ENCODE measurements around the gene CDC25B. TPM values are rescaled to one million over a fixed set of nuclear protein-coding genes. Genes with fewer than 3 reads are reported as not detected.

The CDC25B gene
- total and polyA plus RNA-seq, 2 of the 13 experiments (the other 11 are each of a cell fraction or from before 2014, with no cell fraction given): 14.5 to 19.4 TPM

DNA sequence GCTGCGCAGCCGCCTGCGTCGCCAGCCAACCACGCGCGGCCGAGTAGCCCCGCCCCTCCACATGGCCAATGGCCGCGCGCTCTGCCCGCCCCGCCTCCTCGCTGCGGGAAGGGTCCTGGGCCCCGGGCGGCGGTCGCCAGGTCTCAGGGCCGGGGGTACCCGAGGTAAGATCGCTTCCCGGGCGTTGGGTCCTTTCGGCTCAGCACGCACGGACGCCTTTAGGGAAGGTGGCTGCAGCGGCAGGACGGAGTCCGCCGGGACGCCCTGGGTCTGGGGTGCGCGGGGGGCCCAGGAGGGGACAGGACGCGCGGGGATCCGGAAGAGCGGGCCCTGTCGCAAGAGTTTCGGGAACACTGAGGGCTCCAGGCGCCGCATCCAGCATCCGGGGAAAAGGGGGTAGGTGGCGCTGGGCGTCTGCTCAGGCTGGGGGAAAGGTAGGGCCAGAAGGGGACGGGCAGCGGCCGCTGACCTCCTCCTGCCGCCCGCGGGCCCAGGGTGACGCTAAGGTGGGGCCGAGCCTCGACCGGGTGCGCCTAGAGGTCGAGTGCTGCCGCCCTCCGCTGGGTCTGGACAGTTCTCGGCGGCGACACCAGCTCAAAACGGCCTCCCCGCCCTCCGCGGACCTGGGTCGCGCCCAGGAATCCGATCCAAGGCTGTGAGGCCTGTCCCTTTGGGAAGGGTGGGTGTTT lies 50.8 kb downstream of the CDC25B start, which contains the start of gene MAVS (continued):
- TF ChIP-seq, protein P1, sequence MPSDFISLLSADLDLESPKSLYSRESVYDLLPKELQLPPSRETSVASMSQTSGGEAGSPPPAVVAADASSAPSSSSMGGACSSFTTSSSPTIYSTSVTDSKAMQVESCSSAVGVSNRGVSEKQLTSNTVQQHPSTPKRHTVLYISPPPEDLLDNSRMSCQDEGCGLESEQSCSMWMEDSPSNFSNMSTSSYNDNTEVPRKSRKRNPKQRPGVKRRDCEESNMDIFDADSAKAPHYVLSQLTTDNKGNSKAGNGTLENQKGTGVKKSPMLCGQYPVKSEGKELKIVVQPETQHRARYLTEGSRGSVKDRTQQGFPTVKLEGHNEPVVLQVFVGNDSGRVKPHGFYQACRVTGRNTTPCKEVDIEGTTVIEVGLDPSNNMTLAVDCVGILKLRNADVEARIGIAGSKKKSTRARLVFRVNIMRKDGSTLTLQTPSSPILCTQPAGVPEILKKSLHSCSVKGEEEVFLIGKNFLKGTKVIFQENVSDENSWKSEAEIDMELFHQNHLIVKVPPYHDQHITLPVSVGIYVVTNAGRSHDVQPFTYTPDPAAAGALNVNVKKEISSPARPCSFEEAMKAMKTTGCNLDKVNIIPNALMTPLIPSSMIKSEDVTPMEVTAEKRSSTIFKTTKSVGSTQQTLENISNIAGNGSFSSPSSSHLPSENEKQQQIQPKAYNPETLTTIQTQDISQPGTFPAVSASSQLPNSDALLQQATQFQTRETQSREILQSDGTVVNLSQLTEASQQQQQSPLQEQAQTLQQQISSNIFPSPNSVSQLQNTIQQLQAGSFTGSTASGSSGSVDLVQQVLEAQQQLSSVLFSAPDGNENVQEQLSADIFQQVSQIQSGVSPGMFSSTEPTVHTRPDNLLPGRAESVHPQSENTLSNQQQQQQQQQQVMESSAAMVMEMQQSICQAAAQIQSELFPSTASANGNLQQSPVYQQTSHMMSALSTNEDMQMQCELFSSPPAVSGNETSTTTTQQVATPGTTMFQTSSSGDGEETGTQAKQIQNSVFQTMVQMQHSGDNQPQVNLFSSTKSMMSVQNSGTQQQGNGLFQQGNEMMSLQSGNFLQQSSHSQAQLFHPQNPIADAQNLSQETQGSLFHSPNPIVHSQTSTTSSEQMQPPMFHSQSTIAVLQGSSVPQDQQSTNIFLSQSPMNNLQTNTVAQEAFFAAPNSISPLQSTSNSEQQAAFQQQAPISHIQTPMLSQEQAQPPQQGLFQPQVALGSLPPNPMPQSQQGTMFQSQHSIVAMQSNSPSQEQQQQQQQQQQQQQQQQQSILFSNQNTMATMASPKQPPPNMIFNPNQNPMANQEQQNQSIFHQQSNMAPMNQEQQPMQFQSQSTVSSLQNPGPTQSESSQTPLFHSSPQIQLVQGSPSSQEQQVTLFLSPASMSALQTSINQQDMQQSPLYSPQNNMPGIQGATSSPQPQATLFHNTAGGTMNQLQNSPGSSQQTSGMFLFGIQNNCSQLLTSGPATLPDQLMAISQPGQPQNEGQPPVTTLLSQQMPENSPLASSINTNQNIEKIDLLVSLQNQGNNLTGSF (CRISPR knock-in tag; IDR thresholded peaks at IDR 0.05): peak; percentile 45
- TF ChIP-seq FOXJ3 (CRISPR knock-in tag; IDR thresholded peaks at IDR 0.05; ENCODE audit: borderline replicate concordance) (no peak), ZBTB7B (CRISPR knock-in tag; IDR thresholded peaks at IDR 0.05) (peak; percentile 93), RAD51 (IDR thresholded peaks at IDR 0.05; ENCODE audit: borderline replicate concordance) (no peak), ZBTB3 (CRISPR knock-in tag; IDR thresholded peaks at IDR 0.05; ENCODE audit: borderline replicate concordance, low read depth) (no peak; the same call in 1 of the 2 replicates), KDM5B (CRISPR knock-in tag; IDR thresholded peaks at IDR 0.05; ENCODE audit: borderline replicate concordance) (peak; percentile 95)
- TF ChIP-seq, protein P2, sequence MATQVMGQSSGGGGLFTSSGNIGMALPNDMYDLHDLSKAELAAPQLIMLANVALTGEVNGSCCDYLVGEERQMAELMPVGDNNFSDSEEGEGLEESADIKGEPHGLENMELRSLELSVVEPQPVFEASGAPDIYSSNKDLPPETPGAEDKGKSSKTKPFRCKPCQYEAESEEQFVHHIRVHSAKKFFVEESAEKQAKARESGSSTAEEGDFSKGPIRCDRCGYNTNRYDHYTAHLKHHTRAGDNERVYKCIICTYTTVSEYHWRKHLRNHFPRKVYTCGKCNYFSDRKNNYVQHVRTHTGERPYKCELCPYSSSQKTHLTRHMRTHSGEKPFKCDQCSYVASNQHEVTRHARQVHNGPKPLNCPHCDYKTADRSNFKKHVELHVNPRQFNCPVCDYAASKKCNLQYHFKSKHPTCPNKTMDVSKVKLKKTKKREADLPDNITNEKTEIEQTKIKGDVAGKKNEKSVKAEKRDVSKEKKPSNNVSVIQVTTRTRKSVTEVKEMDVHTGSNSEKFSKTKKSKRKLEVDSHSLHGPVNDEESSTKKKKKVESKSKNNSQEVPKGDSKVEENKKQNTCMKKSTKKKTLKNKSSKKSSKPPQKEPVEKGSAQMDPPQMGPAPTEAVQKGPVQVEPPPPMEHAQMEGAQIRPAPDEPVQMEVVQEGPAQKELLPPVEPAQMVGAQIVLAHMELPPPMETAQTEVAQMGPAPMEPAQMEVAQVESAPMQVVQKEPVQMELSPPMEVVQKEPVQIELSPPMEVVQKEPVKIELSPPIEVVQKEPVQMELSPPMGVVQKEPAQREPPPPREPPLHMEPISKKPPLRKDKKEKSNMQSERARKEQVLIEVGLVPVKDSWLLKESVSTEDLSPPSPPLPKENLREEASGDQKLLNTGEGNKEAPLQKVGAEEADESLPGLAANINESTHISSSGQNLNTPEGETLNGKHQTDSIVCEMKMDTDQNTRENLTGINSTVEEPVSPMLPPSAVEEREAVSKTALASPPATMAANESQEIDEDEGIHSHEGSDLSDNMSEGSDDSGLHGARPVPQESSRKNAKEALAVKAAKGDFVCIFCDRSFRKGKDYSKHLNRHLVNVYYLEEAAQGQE (IDR thresholded peaks at IDR 0.05; ENCODE audit: borderline replicate concordance in 1 of 2, low read depth in 1 of 2, low read length in 2 of 2): peak in 1 of 2 experiments; percentile 71; a peak in 2 of 4 replicates
- TF ChIP-seq, protein P3, sequence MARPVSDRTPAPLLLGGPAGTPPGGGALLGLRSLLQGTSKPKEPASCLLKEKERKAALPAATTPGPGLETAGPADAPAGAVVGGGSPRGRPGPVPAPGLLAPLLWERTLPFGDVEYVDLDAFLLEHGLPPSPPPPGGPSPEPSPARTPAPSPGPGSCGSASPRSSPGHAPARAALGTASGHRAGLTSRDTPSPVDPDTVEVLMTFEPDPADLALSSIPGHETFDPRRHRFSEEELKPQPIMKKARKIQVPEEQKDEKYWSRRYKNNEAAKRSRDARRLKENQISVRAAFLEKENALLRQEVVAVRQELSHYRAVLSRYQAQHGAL (CRISPR knock-in tag; IDR thresholded peaks at IDR 0.05; ENCODE audit: not compliant biosample characterization): peak; percentile 71
- TF ChIP-seq, protein P4, sequence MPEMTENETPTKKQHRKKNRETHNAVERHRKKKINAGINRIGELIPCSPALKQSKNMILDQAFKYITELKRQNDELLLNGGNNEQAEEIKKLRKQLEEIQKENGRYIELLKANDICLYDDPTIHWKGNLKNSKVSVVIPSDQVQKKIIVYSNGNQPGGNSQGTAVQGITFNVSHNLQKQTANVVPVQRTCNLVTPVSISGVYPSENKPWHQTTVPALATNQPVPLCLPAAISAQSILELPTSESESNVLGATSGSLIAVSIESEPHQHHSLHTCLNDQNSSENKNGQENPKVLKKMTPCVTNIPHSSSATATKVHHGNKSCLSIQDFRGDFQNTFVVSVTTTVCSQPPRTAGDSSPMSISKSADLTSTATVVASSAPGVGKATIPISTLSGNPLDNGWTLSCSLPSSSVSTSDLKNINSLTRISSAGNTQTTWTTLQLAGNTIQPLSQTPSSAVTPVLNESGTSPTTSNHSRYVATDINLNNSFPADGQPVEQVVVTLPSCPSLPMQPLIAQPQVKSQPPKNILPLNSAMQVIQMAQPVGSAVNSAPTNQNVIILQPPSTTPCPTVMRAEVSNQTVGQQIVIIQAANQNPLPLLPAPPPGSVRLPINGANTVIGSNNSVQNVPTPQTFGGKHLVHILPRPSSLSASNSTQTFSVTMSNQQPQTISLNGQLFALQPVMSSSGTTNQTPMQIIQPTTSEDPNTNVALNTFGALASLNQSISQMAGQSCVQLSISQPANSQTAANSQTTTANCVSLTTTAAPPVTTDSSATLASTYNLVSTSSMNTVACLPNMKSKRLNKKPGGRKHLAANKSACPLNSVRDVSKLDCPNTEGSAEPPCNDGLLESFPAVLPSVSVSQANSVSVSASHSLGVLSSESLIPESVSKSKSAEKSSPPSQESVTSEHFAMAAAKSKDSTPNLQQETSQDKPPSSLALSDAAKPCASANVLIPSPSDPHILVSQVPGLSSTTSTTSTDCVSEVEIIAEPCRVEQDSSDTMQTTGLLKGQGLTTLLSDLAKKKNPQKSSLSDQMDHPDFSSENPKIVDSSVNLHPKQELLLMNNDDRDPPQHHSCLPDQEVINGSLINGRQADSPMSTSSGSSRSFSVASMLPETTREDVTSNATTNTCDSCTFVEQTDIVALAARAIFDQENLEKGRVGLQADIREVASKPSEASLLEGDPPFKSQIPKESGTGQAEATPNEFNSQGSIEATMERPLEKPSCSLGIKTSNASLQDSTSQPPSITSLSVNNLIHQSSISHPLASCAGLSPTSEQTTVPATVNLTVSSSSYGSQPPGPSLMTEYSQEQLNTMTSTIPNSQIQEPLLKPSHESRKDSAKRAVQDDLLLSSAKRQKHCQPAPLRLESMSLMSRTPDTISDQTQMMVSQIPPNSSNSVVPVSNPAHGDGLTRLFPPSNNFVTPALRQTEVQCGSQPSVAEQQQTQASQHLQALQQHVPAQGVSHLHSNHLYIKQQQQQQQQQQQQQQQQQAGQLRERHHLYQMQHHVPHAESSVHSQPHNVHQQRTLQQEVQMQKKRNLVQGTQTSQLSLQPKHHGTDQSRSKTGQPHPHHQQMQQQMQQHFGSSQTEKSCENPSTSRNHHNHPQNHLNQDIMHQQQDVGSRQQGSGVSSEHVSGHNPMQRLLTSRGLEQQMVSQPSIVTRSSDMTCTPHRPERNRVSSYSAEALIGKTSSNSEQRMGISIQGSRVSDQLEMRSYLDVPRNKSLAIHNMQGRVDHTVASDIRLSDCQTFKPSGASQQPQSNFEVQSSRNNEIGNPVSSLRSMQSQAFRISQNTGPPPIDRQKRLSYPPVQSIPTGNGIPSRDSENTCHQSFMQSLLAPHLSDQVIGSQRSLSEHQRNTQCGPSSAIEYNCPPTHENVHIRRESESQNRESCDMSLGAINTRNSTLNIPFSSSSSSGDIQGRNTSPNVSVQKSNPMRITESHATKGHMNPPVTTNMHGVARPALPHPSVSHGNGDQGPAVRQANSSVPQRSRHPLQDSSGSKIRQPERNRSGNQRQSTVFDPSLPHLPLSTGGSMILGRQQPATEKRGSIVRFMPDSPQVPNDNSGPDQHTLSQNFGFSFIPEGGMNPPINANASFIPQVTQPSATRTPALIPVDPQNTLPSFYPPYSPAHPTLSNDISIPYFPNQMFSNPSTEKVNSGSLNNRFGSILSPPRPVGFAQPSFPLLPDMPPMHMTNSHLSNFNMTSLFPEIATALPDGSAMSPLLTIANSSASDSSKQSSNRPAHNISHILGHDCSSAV (CRISPR knock-in tag; IDR thresholded peaks at IDR 0.05; ENCODE audit: borderline replicate concordance): peak; percentile 84; the same call in 1 of the 2 replicates

Measured in HepG2 (cell line).